Heart left ventricle (tissue), 16 donors: ENCODE results near the gene SRXN1. TPM values are rescaled to one million over a fixed set of nuclear protein-coding genes. Genes with fewer than 3 reads are reported as not detected.
A peak's percentile ranks its signal among the peaks of the same experiment; 100 is the strongest.

ENCODE experiments used
- ATAC-seq, 4 donors: fragments of 200-7000 bp; cut with Tn5 transposase; one replicate each; pipeline ENCODE4 v1.9.1; 2020 to 2022; ENCODE audit warnings: moderate library complexity in 4 of 4, mild to moderate bottlenecking in 3 of 4, moderate number of reproducible peaks in 1 of 4
- DNase-seq, 5 donors: peaks; one replicate each; pipeline ENCODE4 v3.0.0-alpha.2; 2020
- H3K27ac ChIP-seq, 12 donors: fragments of 200-600 bp; sonication (generic) in 4 of 12; one replicate each; pipeline versions ENCODE4 v1.5.0 to v1.8.0; 2016 to 2022; ENCODE audit warnings: mild to moderate bottlenecking in 2 of 12
- H3K27me3 ChIP-seq, 9 donors: fragments of 200-600 bp; sonication (generic) in 2 of 9; one replicate each; pipeline versions ENCODE4 v1.5.1 to v1.8.0; 2016 to 2022; ENCODE audit warnings: mild to moderate bottlenecking in 3 of 9
- H3K36me3 ChIP-seq, 9 donors: fragments of 200-600 bp; sonication (generic) in 2 of 9; one replicate each; pipeline versions ENCODE4 v1.5.0 to v1.8.0; 2018 to 2022; ENCODE audit warnings: mild to moderate bottlenecking in 2 of 9
- H3K4me1 ChIP-seq, 12 donors: fragments of 200-600 bp; sonication (generic) in 4 of 12; one replicate each; pipeline versions ENCODE4 v1.5.0 to v1.8.0; 2016 to 2022; ENCODE audit warnings: mild to moderate bottlenecking in 3 of 12
- H3K4me3 ChIP-seq, 12 donors: fragments of 200-600 bp; sonication (generic) in 4 of 12; one replicate each; pipeline versions ENCODE4 v1.5.0 to v1.8.0; 2017 to 2022; ENCODE audit warnings: mild to moderate bottlenecking in 9 of 12, moderate library complexity in 4 of 12
- H3K9me3 ChIP-seq, 12 donors: fragments of 200-600 bp; sonication (generic) in 4 of 12; one replicate each; pipeline versions ENCODE4 v1.5.0 to v1.8.0; 2016 to 2022; ENCODE audit warnings: mild to moderate bottlenecking in 1 of 12
- CTCF ChIP-seq, 12 donors: fragments of 200-600 bp; sonication (generic) in 4 of 12; IDR thresholded peaks; one replicate each; pipeline versions ENCODE4 v1.5.0 to v1.8.0; 2018 to 2022; ENCODE audit warnings: antibody characterized with exemption in 12 of 12, mild to moderate bottlenecking in 5 of 12
- POLR2A ChIP-seq, 2 donors: fragments of 450-650 bp; IDR thresholded peaks; one replicate each; pipeline ENCODE4 v1.6.1; 2017; ENCODE audit warnings: antibody characterized with exemption in 2 of 2, mild to moderate bottlenecking in 2 of 2, moderate library complexity in 2 of 2
- WGBS, 4 donors: extraction: QIAGEN DNeasy Blood & Tissue Kit in 2 of 4; methylation state at CpG; one replicate each; pipeline versions ENCODE4 v1.1.5 to v1.1.7; 2013 to 2018; 5-methylcytosine and 5-hydroxymethylcytosine counted together
- intact Hi-C, 10 donors: fragments of 100-400 bp; cut with DNase I; formaldehyde crosslinking; loops; one replicate each; pipeline versions ENCODE4 v1.11.1 to v1.14.2; 2022
- long read RNA-seq, 3 donors: library from polyadenylated mRNA; unstranded; transcript quantifications; one replicate each; pipeline ENCODE4 v2.0.0, GENCODE V29; 2020 to 2021
- polyA plus RNA-seq, 2 donors: library from polyadenylated mRNA; stranded (reverse); fragments of 200-250 nt; gene quantifications; one replicate each; pipeline ENCODE4 v1.2.3, GENCODE V29; 2013
- total RNA-seq, 9 donors: library from RNA; depleted of rRNA in 2 of 9; stranded (reverse); fragments of >200 nt in 2 of 9; fragmentation: NEBNext Ultra II Directional in 3 of 9; extraction: Animal tissue kit (Norgen Biotek cat#: 25700) in 3 of 9; gene quantifications; one replicate each; pipeline versions ENCODE4 v1.1.0 to v1.2.4, GENCODE V29; 2016 to 2023
- donor health status: ischemic (EF 13 %, LVEDD 7.1; RV severe dilation, severe dysfunction).
- donor health status: healthy with polysubstance abuse.
- donor health status: DM: no; HTN: yes; CAD: no.
- donor health status: DM: no; HTN: no; CAD: no.
- donor health status: ischemic (EF 25% LVEDD 6.9; RV normal size, moderate dysfunction).
- donor health status: ischemic (EF 25% LVEDD 5.7; RV mildly dilated, moderate dysfunction).
- donor health status: healthy.
- donor health status: DM: yes; HTN: yes; CAD: no.
- donor health status: ischemic (EF 35%, LVEDD 5.7; RV mildly dilated, moderate dysfunction).
- donor health status: nonischemic (EF 11% LVEDD 7.7; RV severe dilation, severe dysfunction).
- donor health status: DM: yes; HTN: yes; CAD: no.
- donor health status: PGD.
- donor health status: ischemic (EF 29% LVEDD 5.4; RV normal size, mild dysfunction).
- donor health status: nonischemic (EF 23%, LVEDD 6.1; RV moderate dilation, normal function).

Gene SRXN1
- total RNA-seq (100 to 1,000 TPM in 1 of 9 donors, 10 to 100 TPM in 8; 25.3 to 147 (median 39.1) TPM), polyA plus RNA-seq (10 to 100 TPM; 11.8 to 56.2 TPM)
- long read RNA-seq, donor 1, transcript SRXN1-201 (2 exons, 2,698 nt), result major isoform, 197 of 234 reads
- long read RNA-seq, donor 1, partial matches to known transcripts, result 0 of 234 reads
- long read RNA-seq, donor 1, other reads (novel, unspliced or antisense), result 37 of 234 reads
- long read RNA-seq, donor 2, partial matches to known transcripts, result 0 of 4 reads
- long read RNA-seq, donor 2, other reads (novel, unspliced or antisense), result 0 of 4 reads
- long read RNA-seq, donor 3, transcript SRXN1-201 (2 exons, 2,698 nt), result major isoform, 247 of 285 reads
- long read RNA-seq, donor 3, partial matches to known transcripts, result 0 of 285 reads
- long read RNA-seq, donor 3, other reads (novel, unspliced or antisense), result 38 of 285 reads

DNA sequence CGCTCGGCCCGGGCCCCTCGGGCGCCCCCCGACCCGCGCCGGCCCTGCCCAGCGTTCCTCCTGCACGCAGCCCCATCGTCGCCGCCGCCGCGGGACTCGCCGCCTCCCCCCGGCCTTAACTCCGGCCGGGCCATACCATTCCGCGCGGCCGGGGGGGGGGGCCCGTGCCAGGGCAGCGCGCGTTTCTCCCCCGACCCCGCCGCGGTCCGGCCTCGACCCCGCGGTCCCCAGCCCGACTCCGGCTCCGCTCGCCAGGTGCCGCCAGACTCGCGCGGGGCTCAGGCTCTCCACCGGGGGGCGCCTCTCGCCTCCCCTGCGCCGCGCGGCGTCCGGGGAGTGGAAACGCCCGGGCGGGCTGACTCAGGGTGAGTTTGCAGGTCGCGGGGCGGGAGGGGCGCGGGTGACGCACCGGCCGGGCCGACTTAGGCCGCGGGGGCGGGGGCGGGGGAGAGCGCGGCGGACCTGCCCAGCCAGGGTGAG lies at the start of gene SRXN1:
Gene SRXN1 (minus strand): TSS at position 91 of the 480 bp plus-strand sequence. CDS start 15 bp downstream, at position 76.
- Histone ChIP-seq H3K36me3 (peaks cover 0 to 31% (median 24%) of the 10 kb centered on the region in 9 donors), H3K27ac (peak within 1 kb of the TSS; percentile 81 to 99 (median 94)), H3K4me1 (peaks cover 0 to 39% (median 23%) of the 10 kb centered on the region in 12 donors), H3K9me3 (peaks cover 0 to under 1% (median 0%) of the 10 kb centered on the region in 12 donors), H3K4me3 (peak within 1 kb of the TSS; percentile 66 to 88 (median 73)), H3K27me3 (no peaks in the 10 kb centered on the region)
- DNase-seq, result peak; percentile 94 to 96 (median 95)
- ATAC-seq, result peak; percentile 81 to 96 (median 96)
- intact Hi-C loops, result loop anchor here in 9 of 10 donors (1.0 to 10.0 kb wide), 9 partner anchors 14 to 306 kb away; partner anchors contain the start of genes CSNK2A1 (in 1 of the 9) and NRSN2 (in 1 of the 9)
- TF ChIP-seq CTCF (IDR thresholded peaks at IDR 0.05) (peak; percentile 41 to 74 (median 64)), POLR2A (IDR thresholded peaks at IDR 0.05) (peak; percentile 46 to 58)
- 0 to 1% (median 1%) methylated on average over 11 to 74 of the region's 74 CpGs; no CpG with 5 or more reads in 1 of the 4 donors for WGBS, 4 donors

DNA sequence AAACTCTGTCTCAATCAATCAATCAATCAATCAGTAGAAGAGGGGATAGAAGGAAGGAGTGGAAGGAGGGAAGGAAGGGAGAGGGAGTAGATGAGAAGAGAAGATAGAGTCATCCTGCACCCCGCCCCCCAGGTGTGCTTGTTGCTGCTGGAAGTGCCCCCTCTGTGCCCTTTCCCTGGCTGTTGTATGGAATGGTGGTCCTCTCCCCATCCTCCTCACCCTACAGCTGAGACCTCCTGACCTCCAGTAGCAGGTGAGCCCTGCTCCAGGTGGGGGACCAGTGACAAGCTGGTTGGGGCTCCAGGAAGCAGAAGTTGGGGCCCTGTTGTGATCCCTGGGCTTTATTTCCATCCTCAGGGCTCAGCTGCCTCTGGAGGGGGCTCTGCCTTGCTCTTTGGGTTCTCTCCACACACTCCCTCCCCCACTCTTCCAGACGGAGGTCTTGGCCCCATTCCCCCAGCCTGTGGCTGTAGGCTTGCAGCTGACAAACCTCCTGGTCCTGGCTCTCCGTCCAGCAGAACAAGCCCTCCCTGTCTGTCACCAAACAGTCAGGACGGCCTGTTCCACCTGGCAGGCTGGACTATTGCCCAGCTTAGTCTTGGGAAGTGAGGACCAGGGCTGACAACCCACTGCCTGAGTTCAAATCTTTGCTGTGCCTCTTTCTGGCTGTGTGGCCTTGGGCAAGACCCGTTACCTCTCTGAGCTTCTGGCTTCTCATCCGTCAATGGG lies 48.6 kb upstream of the SRXN1 start:
- ATAC-seq, result peak in 1 of 4 donors; percentile 19
- Histone ChIP-seq H3K4me1 (peaks cover 0 to 25% (median 3%) of the 10 kb centered on the region in 12 donors), H3K9me3 (no peaks in the 10 kb centered on the region), H3K36me3 (no peaks in the 10 kb centered on the region), H3K4me3 (no peak overlapping the region), H3K27me3 (no peaks in the 10 kb centered on the region), H3K27ac (peak overlapping the region in 2 of 12 donors; percentile 16 to 82)
- DNase-seq, result peak in 1 of 5 donors; percentile 59
- TF ChIP-seq POLR2A (IDR thresholded peaks at IDR 0.05) (no peak), CTCF (IDR thresholded peaks at IDR 0.05) (no peak)
- intact Hi-C loops, result no loop called here
- WGBS, 4 donors, result 54 to 60% (median 56%) methylated on average over 5 to 6 of the region's 6 CpGs

DNA sequence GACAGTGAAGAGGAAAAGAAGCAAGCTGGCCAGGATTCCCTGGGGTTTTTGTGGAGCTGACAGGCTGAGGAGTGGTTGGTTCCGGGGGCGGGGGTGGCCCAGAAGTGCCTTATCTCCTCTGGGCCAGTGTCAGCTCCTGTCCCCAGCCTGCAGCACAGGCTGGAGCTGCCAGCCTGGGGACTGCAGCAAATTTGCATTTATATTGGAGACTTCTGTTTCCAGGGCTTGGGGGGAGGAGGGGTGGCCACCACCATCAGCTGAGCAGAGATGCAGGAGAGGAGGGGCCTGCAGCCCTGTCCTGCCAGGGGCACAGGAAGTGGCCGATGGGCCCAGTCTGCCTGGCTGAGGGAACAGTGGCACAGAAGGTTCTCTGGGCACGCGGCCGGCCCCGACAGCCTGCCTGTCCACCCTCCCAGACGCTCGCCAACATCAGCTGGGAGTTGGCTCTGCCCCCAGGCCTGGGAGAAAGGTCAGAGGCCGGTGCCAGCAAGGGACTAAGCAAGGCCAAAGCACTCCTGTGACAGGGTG lies 46.9 kb upstream of the SRXN1 start:
- Histone ChIP-seq H3K9me3 (no peaks in the 10 kb centered on the region), H3K4me1 (peaks cover 0 to 25% (median 3%) of the 10 kb centered on the region in 12 donors), H3K27me3 (no peaks in the 10 kb centered on the region), H3K4me3 (no peak overlapping the region), H3K36me3 (no peaks in the 10 kb centered on the region), H3K27ac (peak overlapping the region; percentile 17 to 87 (median 72))
- 22 to 53% (median 29%) methylated on average over 3 to 10 of the region's 10 CpGs for WGBS, 4 donors
- no peak for TF ChIP-seq POLR2A (IDR thresholded peaks at IDR 0.05)
- ATAC-seq (peak; percentile 95 to 97 (median 96)), DNase-seq (peak; percentile 68 to 92 (median 83))
- intact Hi-C loops, result no loop called here

GRCh38 chr20:699342-699741 lies 46.3 kb upstream of the SRXN1 start:
- peak overlapping the region in 9 of 12 donors; percentile 30 to 87 (median 79) for H3K27ac ChIP-seq
- no peak overlapping the region for H3K4me3 ChIP-seq
- H3K27me3 ChIP-seq, result no peaks in the 10 kb centered on the region
- intact Hi-C loops, result no loop called here
- H3K4me1 ChIP-seq, result peaks cover 0 to 25% (median 3%) of the 10 kb centered on the region in 12 donors
- 38 to 53% (median 42%) methylated on average over 6 of the region's 6 CpGs for WGBS, 4 donors
- no peak for DNase-seq
- no peak for TF ChIP-seq CTCF (IDR thresholded peaks at IDR 0.05)
- no peak for TF ChIP-seq POLR2A (IDR thresholded peaks at IDR 0.05)
- H3K9me3 ChIP-seq, result no peaks in the 10 kb centered on the region
- no peak for ATAC-seq
- no peaks in the 10 kb centered on the region for H3K36me3 ChIP-seq
